HepG2 (cell line): ENCODE data around the gene ANKRD40CL. TPM values are rescaled to one million over a fixed set of nuclear protein-coding genes. Genes with fewer than 3 reads are reported as not detected.

Experiments
- ARID3A ChIP-seq: IDR thresholded peaks from 2 replicates; pipeline ENCODE4 v1.6.1; 2012; ENCODE audit warnings: low read depth, low read length, improper control_type of control experiment
- CENPX ChIP-seq: sonication (generic); formaldehyde crosslinking; IDR thresholded peaks from 2 replicates; pipeline ENCODE4 v1.9.0; 2021; ENCODE audit warnings: mild to moderate bottlenecking, missing genetic modification reagents, moderate library complexity
- CTCF ChIP-seq: sonication (generic); formaldehyde crosslinking; IDR thresholded peaks from 2 replicates; pipeline ENCODE4 v1.5.0; 2020; ENCODE audit warnings: mild to moderate bottlenecking, missing genetic modification reagents, moderate library complexity
- DRAP1 ChIP-seq: IDR thresholded peaks from 2 replicates; pipeline ENCODE4 v1.6.1; 2016; ENCODE audit warnings: missing genetic modification reagents, missing compliant biosample characterization
- ESRRA ChIP-seq: sonication (generic); formaldehyde crosslinking; IDR thresholded peaks from 2 replicates; pipeline ENCODE4 v1.5.1; 2020; ENCODE audit warnings: mild to moderate bottlenecking, low read depth, missing genetic modification reagents
- FOXM1 ChIP-seq: sonication (generic); formaldehyde crosslinking; IDR thresholded peaks from 2 replicates; pipeline ENCODE4 v1.5.0; 2020; ENCODE audit warnings: missing genetic modification reagents
- HNF4A ChIP-seq: sonication (generic); formaldehyde crosslinking; IDR thresholded peaks from 2 replicates; pipeline ENCODE4 v1.4.0; 2020; ENCODE audit warnings: missing genetic modification reagents
- HNRNPLL ChIP-seq: fragments of 200-400 bp; formaldehyde crosslinking; IDR thresholded peaks from 2 replicates; pipeline ENCODE4 v1.6.1; 2017; ENCODE audit warnings: mild to moderate bottlenecking, low read depth, low read length; ENCODE audit not compliant: poor library complexity, severe bottlenecking
- HOXA9 ChIP-seq: sonication (generic); formaldehyde crosslinking; IDR thresholded peaks from 2 replicates; pipeline ENCODE4 v1.8.1; 2022; ENCODE audit warnings: missing genetic modification reagents, mild to moderate bottlenecking, moderate library complexity, borderline replicate concordance
- KLF9 ChIP-seq: IDR thresholded peaks from 2 replicates; pipeline ENCODE4 v1.6.1; 2016; ENCODE audit warnings: low read depth
- MAX ChIP-seq: IDR thresholded peaks from 2 replicates; pipeline ENCODE4 v1.6.1; 2012; ENCODE audit warnings: inconsistent platforms
- MTF1 ChIP-seq: sonication (generic); formaldehyde crosslinking; IDR thresholded peaks from 2 replicates; pipeline ENCODE4 v1.5.0; 2020; ENCODE audit warnings: missing genetic modification reagents
- POLR2AphosphoS5 ChIP-seq: IDR thresholded peaks from 2 replicates; pipeline ENCODE4 v1.6.1; 2012; ENCODE audit warnings: low read depth, low read length
- REL ChIP-seq: sonication (generic); formaldehyde crosslinking; conservative IDR thresholded peaks from 2 replicates; pipeline ENCODE4 v1.8.0; 2022; ENCODE audit warnings: mild to moderate bottlenecking, missing genetic modification reagents, moderate library complexity
- SAP130 ChIP-seq: IDR thresholded peaks from 2 replicates; pipeline ENCODE4 v1.6.1; 2016; ENCODE audit warnings: low read depth
- SIN3A ChIP-seq: IDR thresholded peaks from 2 replicates; pipeline ENCODE4 v1.6.1; 2011; ENCODE audit warnings: low read depth, mild to moderate bottlenecking, control low read depth, low read length, borderline replicate concordance
- SMAD3 ChIP-seq: sonication (generic); formaldehyde crosslinking; IDR thresholded peaks from 2 replicates; pipeline ENCODE4 v1.4.0; 2020; ENCODE audit warnings: missing genetic modification reagents
- TEAD3 ChIP-seq: optimal IDR thresholded peaks from 2 replicates; pipeline ENCODE3; 2016; ENCODE audit warnings: borderline replicate concordance
- ZBTB7A ChIP-seq: sonication (generic); formaldehyde crosslinking; IDR thresholded peaks from 2 replicates; pipeline ENCODE4 v1.8.0; 2022; ENCODE audit warnings: mild to moderate bottlenecking, missing genetic modification reagents
- ZNF138 ChIP-seq: sonication (generic); formaldehyde crosslinking; IDR thresholded peaks from 2 replicates; pipeline ENCODE4 v1.5.0; 2020; ENCODE audit warnings: mild to moderate bottlenecking, low read depth, missing genetic modification reagents
- ZNF256 ChIP-seq: sonication (generic); formaldehyde crosslinking; conservative IDR thresholded peaks from 2 replicates; pipeline ENCODE4 v1.4.0; 2020; ENCODE audit warnings: missing genetic modification reagents
- ZNF274 ChIP-seq: sonication (generic); formaldehyde crosslinking; IDR thresholded peaks from 2 replicates; pipeline ENCODE4 v1.5.1; 2020; ENCODE audit warnings: mild to moderate bottlenecking, missing genetic modification reagents
- ZNF574 ChIP-seq: sonication (generic); formaldehyde crosslinking; IDR thresholded peaks from 2 replicates; pipeline ENCODE4 v1.4.0; 2020; ENCODE audit warnings: missing genetic modification reagents
- ZNF607 ChIP-seq: sonication (generic); formaldehyde crosslinking; IDR thresholded peaks from 2 replicates; pipeline ENCODE4 v1.5.1; 2020; ENCODE audit warnings: missing genetic modification reagents, mild to moderate bottlenecking, borderline replicate concordance
- ZNF782 ChIP-seq: sonication (generic); formaldehyde crosslinking; IDR thresholded peaks from 2 replicates; pipeline ENCODE4 v1.4.0; 2020; ENCODE audit warnings: missing genetic modification reagents, mild to moderate bottlenecking, borderline replicate concordance
- ZNF788 ChIP-seq: sonication (generic); formaldehyde crosslinking; IDR thresholded peaks from 2 replicates; pipeline ENCODE4 v1.5.0; 2020; ENCODE audit warnings: mild to moderate bottlenecking, missing genetic modification reagents, borderline replicate concordance
- polyA plus RNA-seq, 8 experiments: library from polyadenylated mRNA; depleted of rRNA in 3 of 8; stranded (reverse) in 7 of 8; unstranded in 1 of 8; fragments of >200 nt; fragmentation: Illumina TruSeq in 4 of 8; extraction: Trizol in 4 of 8; gene quantifications; 2 replicates each; pipeline versions ENCODE4 v1.2.1 to v1.2.3, GENCODE V29; 2011 to 2016; ENCODE audit warnings: low read depth in 4 of 8, missing spikeins in 1 of 8, mixed read lengths in 1 of 8; ENCODE audit not compliant: insufficient read depth in 1 of 8
- total RNA-seq, 5 experiments: library from RNA; depleted of rRNA; stranded (reverse); fragments of >200 nt; fragmentation: Illumina TruSeq; extraction: Trizol; gene quantifications; 2 replicates each; pipeline ENCODE4 v1.2.3, GENCODE V29; 2016; ENCODE audit warnings: low read depth in 1 of 5

The ANKRD40CL gene
- total and polyA plus RNA-seq, 2 of the 13 experiments (the other 11 are each of a cell fraction or from before 2014, with no cell fraction given) = 0.03 to 0.11 TPM

GRCh38 chr17:50783193-50783660 lies 15.9 kb upstream of the ANKRD40CL start (continued):
- TF ChIP-seq HNRNPLL (no peak), ZNF607 (CRISPR knock-in tag) (no peak), ZBTB7A (CRISPR knock-in tag) (no peak), SMAD3 (CRISPR knock-in tag) (0 out of 2 replicates have a peak, but pooled peaks have one; percentile 34), HOXA9 (CRISPR knock-in tag) (no peak), ZNF788 (CRISPR knock-in tag) (peak; percentile 82; the same call in 1 of the 2 replicates), CENPX (CRISPR knock-in tag) (no peak), ZNF782 (CRISPR knock-in tag) (peak; percentile 99), SIN3A (no peak), HNF4A (CRISPR knock-in tag) (no peak), ARID3A (peak; percentile 75; the same call in 1 of the 2 replicates), CTCF (peak; percentile 99), ZNF138 (CRISPR knock-in tag) (no peak), MAX (peak; percentile 45; the same call in 1 of the 2 replicates), MTF1 (CRISPR knock-in tag) (no peak), FOXM1 (CRISPR knock-in tag) (no peak), SAP130 (CRISPR knock-in tag) (peak; percentile 40), ZNF256 (no peak), ZNF574 (CRISPR knock-in tag) (0 out of 2 replicates have a peak, but pooled peaks have one; percentile 24), ESRRA (CRISPR knock-in tag) (no peak), DRAP1 (CRISPR knock-in tag) (0 out of 2 replicates have a peak, but pooled peaks have one; percentile 23), REL (CRISPR knock-in tag) (no peak), TEAD3 (CRISPR knock-in tag) (peak; percentile 69), POLR2AphosphoS5 (no peak), KLF9 (CRISPR knock-in tag) (no peak), ZNF274 (0 out of 2 replicates have a peak, but pooled peaks have one; percentile 27)
